HG03045 (cell line): Measurements from ENCODE around the gene SDF2L1.
A peak's percentile ranks its signal among the peaks of the same experiment; 100 is the strongest.
"Not testable (repeated sequence)": the region's sequence is repeated elsewhere in the genome, so short reads cannot be mapped to it uniquely, and the experiment has no call there.

Experiments used
- ATAC-seq: cut with Tn5 transposase; IDR thresholded peaks from one replicate; pipeline ENCODE4 v1.9.1; 2021; ENCODE audit warnings: mild to moderate bottlenecking, moderate library complexity; ENCODE audit not compliant: unreplicated experiment

Gene SDF2L1

GRCh38 chr22:21641789-21642583 is at the start of gene SDF2L1:
Gene SDF2L1, plus strand, starts transcription at chr22:21642302. Its CDS starts 35 bp downstream, at chr22:21642337.
- ATAC-seq: peak; percentile 95

DNA sequence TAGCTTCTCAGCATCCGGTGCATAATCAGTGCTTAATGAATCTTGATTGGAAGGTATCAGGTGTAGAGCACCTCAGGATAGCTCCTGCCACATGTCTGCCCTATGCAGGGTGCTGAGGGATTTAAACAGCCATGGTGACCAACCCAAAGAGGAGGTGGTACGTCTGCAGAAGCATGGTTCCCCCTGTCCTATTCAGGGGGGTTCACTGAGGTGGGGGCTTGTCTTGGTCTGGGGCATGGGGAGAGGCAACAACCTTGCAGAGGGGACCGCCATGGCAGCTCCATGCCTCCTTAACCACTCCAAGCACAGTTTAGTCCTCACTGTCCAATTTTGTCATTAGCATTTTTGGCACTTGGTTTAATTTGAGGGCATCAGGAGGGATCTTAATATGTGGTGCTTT is 49.7 kb upstream of the SDF2L1 start:
- ATAC-seq: no peak

DNA sequence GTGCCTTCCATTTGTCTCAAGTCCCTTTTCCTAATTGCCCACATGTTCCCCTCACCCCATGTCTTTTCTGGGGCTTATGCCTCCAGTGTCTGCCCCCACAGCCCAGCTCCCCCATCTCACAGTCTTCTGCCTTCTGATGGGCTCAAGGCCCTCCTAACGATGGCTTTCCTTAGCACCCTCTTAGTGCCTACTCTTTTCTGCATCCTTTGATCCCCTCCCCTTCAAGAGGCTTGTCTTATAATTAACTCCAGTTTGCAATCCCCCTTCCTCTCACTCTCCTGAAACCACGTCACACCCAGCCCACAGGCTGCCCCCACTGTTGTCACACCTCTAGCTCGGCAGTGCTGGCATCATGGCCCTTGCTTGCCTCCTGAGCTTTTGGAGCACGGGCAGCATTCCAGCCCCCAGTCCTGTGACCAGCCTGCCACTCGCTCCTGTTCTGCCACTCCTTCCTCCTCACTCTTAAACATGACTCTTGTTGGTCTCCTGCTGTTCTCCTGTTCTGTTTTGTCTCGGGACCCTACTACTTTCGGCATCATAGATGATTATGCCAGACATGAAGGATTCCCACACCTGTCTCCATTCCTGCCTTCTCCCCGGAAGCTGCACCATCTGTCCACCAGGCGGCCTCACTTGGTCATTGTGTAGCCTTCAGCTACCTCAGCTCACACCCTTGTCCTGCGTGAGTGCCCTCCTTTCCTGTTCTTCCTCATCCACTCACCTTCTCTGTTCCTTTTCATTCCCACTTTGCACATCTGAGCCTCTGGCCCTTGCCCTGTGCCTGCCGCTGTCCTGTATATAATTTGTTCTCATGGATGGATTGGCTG is 48.5 kb upstream of the SDF2L1 start:
- no peak for ATAC-seq

- ATAC-seq: no peak
Measured at GRCh38 chr22:21594865-21595452, 47.1 kb upstream of the SDF2L1 start.

GRCh38 chr22:21596356-21597135 is 45.6 kb upstream of the SDF2L1 start:
- not testable (repeated sequence) for ATAC-seq

DNA sequence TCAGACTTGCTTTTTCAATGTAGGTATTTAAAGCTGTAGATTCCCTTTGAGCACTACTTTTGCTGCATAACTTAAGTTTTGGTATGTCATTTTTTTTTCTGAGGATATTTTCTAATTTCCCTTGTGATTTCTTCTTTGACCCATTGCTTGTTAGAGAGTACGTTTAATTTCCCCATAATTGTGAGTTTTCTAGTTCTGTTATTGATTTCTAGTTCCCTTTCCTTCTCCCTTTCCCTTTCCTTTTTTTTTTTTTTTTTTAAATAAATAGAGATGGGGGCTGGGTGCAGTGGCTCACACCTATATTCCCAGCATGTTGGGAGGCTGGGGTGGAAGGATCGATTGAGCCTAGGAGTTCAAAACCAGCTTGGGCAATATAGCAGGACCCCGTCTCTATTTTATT is 43.8 kb upstream of the SDF2L1 start:
- ATAC-seq: no peak

GRCh38 chr22:21599053-21599893 is 42.8 kb upstream of the SDF2L1 start:
- no peak for ATAC-seq

DNA sequence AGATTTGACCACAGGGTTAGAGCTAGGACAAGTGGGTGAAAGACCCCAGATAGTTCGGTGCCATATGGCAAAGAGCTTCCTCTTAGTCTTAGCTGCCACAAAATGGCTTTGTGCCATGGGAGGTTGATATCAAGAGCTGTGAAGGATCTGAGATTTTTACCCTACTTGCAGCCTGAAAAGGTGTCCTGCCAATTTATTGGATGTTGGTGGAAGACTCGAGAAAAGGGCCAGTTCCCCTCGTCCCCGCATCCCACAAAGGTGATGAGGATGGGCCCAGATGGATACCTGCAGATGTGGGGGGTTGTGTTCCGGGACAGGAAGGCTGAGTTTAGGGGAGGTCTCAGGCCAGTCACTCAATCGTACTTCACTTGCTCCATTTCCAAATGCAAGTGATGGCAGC is 39.5 kb upstream of the SDF2L1 start:
- ATAC-seq: no peak

DNA sequence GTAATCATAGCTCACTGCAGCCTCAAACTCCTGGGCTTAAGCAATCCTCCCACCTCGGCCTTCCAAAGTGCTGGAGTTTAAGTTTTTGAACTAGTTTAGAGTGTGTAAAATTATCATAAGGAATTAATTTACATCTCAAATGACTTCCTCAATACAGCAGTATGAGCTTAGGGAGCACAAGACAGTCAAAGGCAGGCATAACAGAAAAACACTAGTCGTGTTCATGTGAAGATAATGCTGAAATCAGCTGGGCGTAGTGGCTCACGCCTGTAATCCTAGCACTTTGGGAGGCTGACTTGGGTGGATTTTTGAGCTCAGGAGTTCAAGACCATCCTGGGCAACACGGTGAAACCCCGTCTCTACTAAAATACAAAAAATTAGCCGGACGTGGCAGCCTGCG is 38.1 kb upstream of the SDF2L1 start:
- ATAC-seq: no peak

- ATAC-seq: no peak
Measured at GRCh38 chr22:21605887-21606564, 36.1 kb upstream of the SDF2L1 start.

DNA sequence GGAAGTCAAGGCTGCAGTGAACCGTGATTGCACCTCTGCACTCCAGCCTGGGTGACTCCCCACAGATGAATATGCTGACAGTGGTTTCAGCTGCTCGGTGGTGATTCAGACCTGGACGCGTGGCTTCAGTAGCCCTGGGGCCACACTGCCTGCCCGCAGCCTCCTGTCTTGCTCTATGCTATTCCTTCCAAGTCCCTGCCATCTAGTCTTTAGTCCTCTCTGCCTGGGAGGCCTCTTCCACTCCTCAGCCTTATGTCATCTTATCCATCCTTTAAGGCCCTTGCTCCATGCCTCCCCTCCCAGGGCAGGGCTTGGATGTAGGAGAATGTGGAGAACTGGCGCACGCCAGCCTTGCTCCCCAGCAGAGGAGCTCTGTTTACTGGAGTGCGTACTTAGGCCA is 35.3 kb upstream of the SDF2L1 start:
- no peak for ATAC-seq

DNA sequence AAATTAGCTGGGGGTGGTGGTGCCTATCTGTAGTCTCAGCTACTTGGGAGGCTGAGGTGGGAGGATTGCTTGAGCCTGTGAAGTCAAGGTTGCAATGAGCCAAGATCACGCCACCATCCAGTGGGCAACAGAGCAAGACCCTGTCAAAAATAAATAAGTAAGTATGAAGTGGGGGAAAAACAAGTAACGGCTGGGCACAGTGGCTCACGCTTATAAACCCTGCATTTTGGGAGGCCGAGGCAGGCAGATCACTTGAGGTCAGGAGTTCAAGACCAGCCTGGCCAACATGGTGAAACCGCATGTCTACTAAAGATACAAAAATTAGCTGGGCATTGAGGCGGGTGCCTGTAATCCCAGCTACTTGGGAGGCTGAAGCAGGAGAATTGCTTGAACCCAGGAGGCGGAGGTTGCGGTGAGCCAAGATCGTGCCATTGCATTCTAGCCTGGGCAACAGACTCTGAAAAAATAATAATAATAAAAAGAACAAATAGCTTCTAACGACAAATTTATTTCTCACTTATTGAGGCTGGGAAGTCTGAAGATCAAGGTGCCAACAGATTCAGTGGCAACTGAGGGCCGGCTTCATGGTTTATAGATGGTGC is 32.4 kb upstream of the SDF2L1 start:
- ATAC-seq: not testable (repeated sequence)

GRCh38 chr22:21611210-21611977 is 30.7 kb upstream of the SDF2L1 start:
- no peak for ATAC-seq

DNA sequence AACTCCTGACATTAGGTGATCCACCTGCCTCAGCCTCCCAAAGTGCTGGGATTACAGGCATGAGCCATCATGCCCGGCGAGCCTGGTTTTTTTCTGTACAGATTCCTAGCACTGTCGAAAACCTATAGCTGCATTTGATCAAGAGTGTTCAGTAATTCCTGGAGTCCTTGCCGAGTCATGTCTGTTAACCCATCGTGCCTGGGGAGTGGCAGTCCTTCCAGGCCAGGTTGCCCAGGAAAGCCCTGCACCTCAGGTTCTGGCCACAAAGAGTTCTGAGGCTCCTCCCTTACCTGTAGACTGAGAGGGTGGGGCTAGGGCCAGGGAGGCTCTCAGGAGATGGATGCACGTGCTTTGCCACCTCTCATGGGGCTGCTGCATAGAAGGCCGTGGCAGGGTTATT is 29.2 kb upstream of the SDF2L1 start:
- ATAC-seq: no peak

GRCh38 chr22:21613553-21614233 is 28.4 kb upstream of the SDF2L1 start:
- ATAC-seq: no peak

DNA sequence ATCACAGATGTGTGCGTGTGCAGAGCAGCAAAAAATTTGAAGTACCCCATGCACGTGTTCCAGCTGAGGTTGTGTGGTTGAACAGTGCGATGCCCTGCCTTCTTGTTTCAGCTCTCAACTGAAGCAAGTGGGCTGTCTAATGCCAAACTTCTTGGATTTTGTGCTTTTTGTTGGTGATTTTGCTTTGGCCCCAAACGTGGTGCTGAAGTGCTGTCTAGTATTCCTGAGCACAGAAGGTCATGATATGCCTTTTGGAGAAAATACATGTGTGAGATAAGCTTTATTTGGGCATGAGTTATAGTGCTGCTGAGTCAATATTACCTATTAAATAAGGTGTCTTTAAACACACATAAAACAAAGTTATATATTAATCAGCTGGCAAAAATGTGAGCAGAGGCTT is 26.4 kb upstream of the SDF2L1 start:
- no peak for ATAC-seq

DNA sequence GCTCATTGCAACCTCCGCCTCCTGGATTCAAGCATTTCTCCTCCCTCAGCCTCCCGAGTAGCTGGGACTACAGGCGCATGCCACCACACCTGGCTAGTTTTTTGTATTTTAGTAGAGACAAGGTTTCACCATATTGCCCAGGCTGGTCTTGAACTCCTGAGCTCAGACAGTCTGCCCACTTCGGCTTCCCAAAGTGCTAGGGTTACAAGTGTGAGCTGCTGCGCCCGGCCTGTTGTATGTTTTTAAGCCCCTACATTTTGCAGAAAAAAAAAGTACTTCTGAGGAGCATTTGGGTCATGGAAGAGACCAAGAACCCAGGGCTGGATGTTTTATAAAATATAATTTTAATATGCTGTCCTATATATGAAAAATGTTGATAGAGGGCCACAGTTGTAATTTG is 24.8 kb upstream of the SDF2L1 start:
- ATAC-seq: not testable (repeated sequence)

DNA sequence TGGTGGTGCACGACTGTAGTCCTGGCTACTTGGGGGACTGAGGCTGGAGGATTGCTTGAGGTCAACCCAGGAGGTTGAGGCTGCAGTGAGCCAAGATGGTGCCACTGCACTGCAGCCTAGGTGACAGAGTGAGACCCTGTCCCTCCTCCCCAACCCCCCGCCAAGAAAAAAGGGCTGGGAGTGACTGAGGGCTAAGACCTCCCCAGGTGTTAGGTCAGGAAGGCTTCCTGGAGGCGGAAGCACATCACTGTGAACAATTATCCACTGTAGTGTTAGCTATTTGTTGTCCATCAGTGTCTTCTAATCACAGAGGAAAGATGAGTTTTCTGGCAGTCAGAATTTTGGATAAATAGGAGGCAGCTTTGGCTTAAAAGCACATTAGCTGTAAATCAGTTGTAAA is 21.1 kb upstream of the SDF2L1 start:
- no peak for ATAC-seq
